ENCODE measurements around the gene ACADS. TPM values are rescaled to one million over a fixed set of nuclear protein-coding genes. Genes with fewer than 3 reads are reported as not detected.

Gene ACADS
- polyA plus RNA-seq, 1 donor (not counting 4 experiments of a cell fraction or from before 2014, with no cell fraction given), result 2.2 TPM

- dilution Hi-C loops (cut with MboI; ENCODE audit: extremely low pct_ligation_motif_present, low sequenced_read_pairs), result no loop called here
- no peaks in the 10 kb centered on the region for H3K27me3 ChIP-seq (ENCODE audit: control insufficient read depth, extremely low read depth, insufficient read depth, low read length)
- H4K20me1 ChIP-seq (ENCODE audit: control insufficient read depth, extremely low read depth, insufficient read depth, low read length), result no peaks in the 10 kb centered on the region
- H3K9me1 ChIP-seq (ENCODE audit: control insufficient read depth, extremely low read depth, insufficient read depth, low read length), result no peaks in the 10 kb centered on the region
- H3K36me3 ChIP-seq (ENCODE audit: control insufficient read depth in 2 of 2, extremely low read depth in 1 of 2, insufficient read depth in 2 of 2, low read length in 2 of 2), result peaks cover 30 to 47% of the 10 kb centered on the region in 2 experiments
- TF ChIP-seq CTCF (optimal IDR thresholded peaks at IDR 0.05 in 1 of 3, IDR thresholded peaks at IDR 0.05 in 1 of 3, conservative IDR thresholded peaks at IDR 0.05 in 1 of 3; ENCODE audit: extremely low read depth in 1 of 3, insufficient read depth in 2 of 3, low read length in 3 of 3) (no peak), EZH2 (IDR thresholded peaks at IDR 0.05; ENCODE audit: low read length) (no peak)
- no peak overlapping the region for H3K4me3 ChIP-seq (ENCODE audit: control insufficient read depth in 2 of 3, extremely low read depth in 1 of 3, insufficient read depth in 2 of 3, low read depth in 1 of 3, low read length in 3 of 3)
- FAIRE-seq (no peak), DNase-seq (ENCODE audit: low read depth, low spot score) (no peak)
- H3K27ac ChIP-seq (ENCODE audit: control insufficient read depth, insufficient read depth, low read length), result no peak overlapping the region
- H3K79me2 ChIP-seq (ENCODE audit: control insufficient read depth, insufficient read depth, low read length), result no peaks in the 10 kb centered on the region
- H3K9ac ChIP-seq (ENCODE audit: control insufficient read depth, extremely low read depth, insufficient read depth, low read length), result no peak overlapping the region
- no peak overlapping the region for H3K4me2 ChIP-seq (ENCODE audit: control insufficient read depth, extremely low read depth, insufficient read depth, low read depth, low read length)
- H2AFZ ChIP-seq (ENCODE audit: control insufficient read depth, low read length), result no peak overlapping the region
- no peaks in the 10 kb centered on the region for H3K9me3 ChIP-seq (ENCODE audit: control insufficient read depth, low read depth, low read length)
- peaks cover 12% of the 10 kb centered on the region for H3K4me1 ChIP-seq (ENCODE audit: control insufficient read depth, extremely low read depth, insufficient read depth, low read length)
Observed at GRCh38 chr12:120720987-120721801, 4.4 kb upstream of the ACADS start.

- Histone ChIP-seq H3K4me3 (ENCODE audit: control insufficient read depth in 2 of 3, extremely low read depth in 1 of 3, insufficient read depth in 2 of 3, low read depth in 1 of 3, low read length in 3 of 3) (no peak overlapping the region), H3K4me1 (ENCODE audit: control insufficient read depth, extremely low read depth, insufficient read depth, low read length) (peaks cover 14% of the 10 kb centered on the region), H3K36me3 (ENCODE audit: control insufficient read depth in 2 of 2, extremely low read depth in 1 of 2, insufficient read depth in 2 of 2, low read length in 2 of 2) (peaks cover 27 to 40% of the 10 kb centered on the region in 2 experiments), H3K9me1 (ENCODE audit: control insufficient read depth, extremely low read depth, insufficient read depth, low read length) (no peaks in the 10 kb centered on the region), H4K20me1 (ENCODE audit: control insufficient read depth, extremely low read depth, insufficient read depth, low read length) (no peaks in the 10 kb centered on the region), H3K27ac (ENCODE audit: control insufficient read depth, insufficient read depth, low read length) (no peak overlapping the region), H2AFZ (ENCODE audit: control insufficient read depth, low read length) (no peak overlapping the region), H3K9ac (ENCODE audit: control insufficient read depth, extremely low read depth, insufficient read depth, low read length) (no peak overlapping the region), H3K79me2 (ENCODE audit: control insufficient read depth, insufficient read depth, low read length) (no peaks in the 10 kb centered on the region), H3K9me3 (ENCODE audit: control insufficient read depth, low read depth, low read length) (no peaks in the 10 kb centered on the region), H3K4me2 (ENCODE audit: control insufficient read depth, extremely low read depth, insufficient read depth, low read depth, low read length) (no peak overlapping the region), H3K27me3 (ENCODE audit: control insufficient read depth, extremely low read depth, insufficient read depth, low read length) (no peaks in the 10 kb centered on the region)
- TF ChIP-seq CTCF (optimal IDR thresholded peaks at IDR 0.05 in 1 of 3, IDR thresholded peaks at IDR 0.05 in 1 of 3, conservative IDR thresholded peaks at IDR 0.05 in 1 of 3; ENCODE audit: extremely low read depth in 1 of 3, insufficient read depth in 2 of 3, low read length in 3 of 3) (no peak), EZH2 (IDR thresholded peaks at IDR 0.05; ENCODE audit: low read length) (no peak)
- dilution Hi-C loops (cut with MboI; ENCODE audit: extremely low pct_ligation_motif_present, low sequenced_read_pairs), result no loop called here
- FAIRE-seq (no peak), DNase-seq (ENCODE audit: low read depth, low spot score) (no peak)
Observed at GRCh38 chr12:120721866-120722265, 3.8 kb upstream of the ACADS start.

All from keratinocyte (primary cell).